Mammary epithelial cell (primary cell): ENCODE measurements around the gene PGM3.

Experiments
- EZH2 ChIP-seq: IDR thresholded peaks from 2 replicates; pipeline ENCODE4 v1.6.1; 2012; ENCODE audit warnings: low read length, inconsistent platforms, borderline replicate concordance
- TF ChIP-seq, protein P1 (sequence below), 2 donors: IDR thresholded peaks in 1 of 2; conservative IDR thresholded peaks in 1 of 2; 2 replicates each; pipeline ENCODE4 v1.5.1; 2011 to 2012; ENCODE audit warnings: inconsistent platforms in 2 of 2, low read length in 2 of 2, mild to moderate bottlenecking in 2 of 2, control low read depth in 1 of 2, low read depth in 1 of 2; ENCODE audit not compliant: insufficient read depth in 1 of 2; ENCODE audit errors: extremely low read depth in 1 of 2

DNA sequence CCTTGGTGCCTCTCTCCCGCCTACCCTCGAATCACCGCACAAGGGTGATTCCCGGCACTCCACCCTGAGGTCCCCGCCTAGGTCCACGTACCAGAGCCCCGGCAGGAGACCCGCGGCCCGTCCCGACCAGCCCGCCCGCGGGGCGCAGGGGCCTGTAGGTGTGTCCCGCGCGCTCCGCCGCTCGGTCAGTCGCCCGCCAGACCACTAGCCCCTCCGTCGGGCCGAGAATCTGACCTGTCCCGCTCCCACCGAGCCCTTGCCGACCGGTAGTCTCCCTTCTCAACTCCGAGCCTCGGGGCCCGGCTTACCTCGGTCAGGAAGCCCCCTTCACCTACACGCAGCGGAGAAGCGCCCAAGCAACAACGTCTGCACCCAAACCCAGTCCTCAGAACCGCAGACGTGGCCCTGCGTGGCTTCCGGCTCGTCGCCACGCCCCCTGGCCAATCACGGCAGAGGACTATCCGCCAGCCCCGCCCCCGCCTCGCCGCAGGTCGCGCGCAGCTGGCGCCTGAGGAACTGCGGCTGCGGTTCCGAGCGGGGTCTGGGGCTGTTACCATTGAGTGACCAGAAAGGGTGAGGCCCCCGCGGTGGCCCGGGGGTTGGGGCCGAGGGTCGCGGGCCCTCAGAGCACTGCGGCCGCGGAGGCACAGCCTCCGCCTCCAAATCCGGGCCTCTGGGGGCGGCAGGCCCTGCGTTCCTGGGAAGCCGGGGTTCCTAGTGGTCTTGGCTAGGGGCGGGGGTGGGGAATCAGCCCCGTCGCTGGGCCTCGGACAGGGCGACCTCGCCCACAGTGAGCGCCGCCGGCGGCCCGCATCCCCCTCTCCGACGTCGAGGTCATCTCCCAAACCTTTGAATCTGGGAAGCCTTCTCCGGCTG is at the start of gene PGM3, which contains the start of gene RWDD2A:
- TF ChIP-seq, protein P1, sequence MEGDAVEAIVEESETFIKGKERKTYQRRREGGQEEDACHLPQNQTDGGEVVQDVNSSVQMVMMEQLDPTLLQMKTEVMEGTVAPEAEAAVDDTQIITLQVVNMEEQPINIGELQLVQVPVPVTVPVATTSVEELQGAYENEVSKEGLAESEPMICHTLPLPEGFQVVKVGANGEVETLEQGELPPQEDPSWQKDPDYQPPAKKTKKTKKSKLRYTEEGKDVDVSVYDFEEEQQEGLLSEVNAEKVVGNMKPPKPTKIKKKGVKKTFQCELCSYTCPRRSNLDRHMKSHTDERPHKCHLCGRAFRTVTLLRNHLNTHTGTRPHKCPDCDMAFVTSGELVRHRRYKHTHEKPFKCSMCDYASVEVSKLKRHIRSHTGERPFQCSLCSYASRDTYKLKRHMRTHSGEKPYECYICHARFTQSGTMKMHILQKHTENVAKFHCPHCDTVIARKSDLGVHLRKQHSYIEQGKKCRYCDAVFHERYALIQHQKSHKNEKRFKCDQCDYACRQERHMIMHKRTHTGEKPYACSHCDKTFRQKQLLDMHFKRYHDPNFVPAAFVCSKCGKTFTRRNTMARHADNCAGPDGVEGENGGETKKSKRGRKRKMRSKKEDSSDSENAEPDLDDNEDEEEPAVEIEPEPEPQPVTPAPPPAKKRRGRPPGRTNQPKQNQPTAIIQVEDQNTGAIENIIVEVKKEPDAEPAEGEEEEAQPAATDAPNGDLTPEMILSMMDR (conservative IDR thresholded peaks at IDR 0.05 in 1 of 2, IDR thresholded peaks at IDR 0.05 in 1 of 2; ENCODE audit: extremely low read depth in 1 of 2, insufficient read depth in 1 of 2, low read depth in 1 of 2, low read length in 2 of 2) = no peak
- TF ChIP-seq EZH2 = no peak
